ENCODE results near the gene ADAP1.

- TF ChIP-seq CTCF (IDR thresholded peaks at IDR 0.05) (no peak), POLR2A (IDR thresholded peaks at IDR 0.05) (no peak)
Measured at GRCh38 chr7:938546-939185, 15.8 kb downstream of the ADAP1 start.

Data from gastroesophageal sphincter (tissue), 3 donors.